Stimulated activated memory B cell treated with anti-CD40 and anti-IgM and Interleukin-4, amounts not matched to agents 10 μg/mL and 1 μg/mL and 100 μg/mL, for 72 hours (primary cell): ENCODE results near the gene RPS6KC1.
"Not testable (repeated sequence)": the region's sequence is repeated elsewhere in the genome, so short reads cannot be mapped to it uniquely, and the experiment has no call there.

ENCODE experiments used
- ATAC-seq: fragments of 150-1000 bp; cut with Tn5 transposase; 2 replicates; pipeline ENCODE4 v1.10.0; 2021
- H3K27ac Mint-ChIP-seq: one replicate; pipeline ENCODE4 v1.8.0; 2022; ENCODE audit warnings: mild to moderate bottlenecking, mixed read lengths
- H3K27me3 Mint-ChIP-seq: one replicate; pipeline ENCODE4 v1.8.0; 2022; ENCODE audit warnings: mixed read lengths
- H3K36me3 Mint-ChIP-seq: one replicate; pipeline ENCODE4 v1.8.0; 2022; ENCODE audit warnings: mixed read lengths
- H3K4me1 Mint-ChIP-seq: one replicate; pipeline ENCODE4 v1.8.0; 2022; ENCODE audit warnings: mixed read lengths
- H3K4me3 Mint-ChIP-seq: one replicate; pipeline ENCODE4 v1.8.0; 2022; ENCODE audit warnings: mild to moderate bottlenecking, moderate library complexity, mixed read lengths
- H3K9me3 Mint-ChIP-seq: one replicate; pipeline ENCODE4 v1.8.0; 2022; ENCODE audit warnings: mixed read lengths

RPS6KC1 gene

GRCh38 chr1:213045321-213046226 is 5.5 kb upstream of the RPS6KC1 start:
- H3K4me1 Mint-ChIP-seq, H3K27ac Mint-ChIP-seq, H3K4me3 Mint-ChIP-seq, H3K9me3 Mint-ChIP-seq, H3K36me3 Mint-ChIP-seq, ATAC-seq: not testable (repeated sequence)
- peaks cover 23% of the 10 kb centered on the region for H3K27me3 Mint-ChIP-seq

- Mint-ChIP-seq H3K4me1 (peaks cover 16% of the 10 kb centered on the region), H3K9me3 (peaks cover 4% of the 10 kb centered on the region), H3K4me3 (no peak overlapping the region), H3K36me3 (peaks cover 10% of the 10 kb centered on the region), H3K27ac (no peak overlapping the region), H3K27me3 (peaks cover 23% of the 10 kb centered on the region)
- ATAC-seq: no peak
Observed at GRCh38 chr1:213049232-213049631, 1.8 kb upstream of the RPS6KC1 start.

GRCh38 chr1:213050745-213051126 is 305 bp upstream of the RPS6KC1 start:
- peak overlapping the region; percentile 91 for H3K27ac Mint-ChIP-seq
- H3K9me3 Mint-ChIP-seq: peaks cover 4% of the 10 kb centered on the region
- H3K4me3 Mint-ChIP-seq: peak overlapping the region; percentile 97
- peaks cover 23% of the 10 kb centered on the region for H3K27me3 Mint-ChIP-seq
- H3K4me1 Mint-ChIP-seq: peaks cover 16% of the 10 kb centered on the region
- H3K36me3 Mint-ChIP-seq: peaks cover 10% of the 10 kb centered on the region
- ATAC-seq: peak; percentile 53

- peaks cover 23% of the 10 kb centered on the region for H3K27me3 Mint-ChIP-seq
- peak overlapping the region; percentile 97 for H3K4me3 Mint-ChIP-seq
- peaks cover 4% of the 10 kb centered on the region for H3K9me3 Mint-ChIP-seq
- peaks cover 10% of the 10 kb centered on the region for H3K36me3 Mint-ChIP-seq
- peaks cover 16% of the 10 kb centered on the region for H3K4me1 Mint-ChIP-seq
- ATAC-seq: no peak
- peak overlapping the region; percentile 91 for H3K27ac Mint-ChIP-seq
Observed at GRCh38 chr1:213051881-213052202, 801 bp downstream of the RPS6KC1 start.

- Mint-ChIP-seq H3K36me3 (peaks cover 10% of the 10 kb centered on the region), H3K4me1 (peaks cover 16% of the 10 kb centered on the region), H3K9me3 (peaks cover 4% of the 10 kb centered on the region), H3K27me3 (peaks cover 8% of the 10 kb centered on the region), H3K27ac (no peak overlapping the region), H3K4me3 (no peak overlapping the region)
- no peak for ATAC-seq
Observed at GRCh38 chr1:213053455-213053854, 2.4 kb downstream of the RPS6KC1 start.

GRCh38 chr1:213054142-213054541 is 3.1 kb downstream of the RPS6KC1 start:
- H3K9me3 Mint-ChIP-seq: peaks cover 4% of the 10 kb centered on the region
- peaks cover 2% of the 10 kb centered on the region for H3K27me3 Mint-ChIP-seq
- peaks cover 8% of the 10 kb centered on the region for H3K36me3 Mint-ChIP-seq
- H3K4me1 Mint-ChIP-seq: peaks cover 16% of the 10 kb centered on the region
- no peak overlapping the region for H3K27ac Mint-ChIP-seq
- no peak for ATAC-seq
- H3K4me3 Mint-ChIP-seq: no peak overlapping the region

- H3K9me3 Mint-ChIP-seq: peaks cover 4% of the 10 kb centered on the region
- no peak overlapping the region for H3K27ac Mint-ChIP-seq
- H3K27me3 Mint-ChIP-seq: no peaks in the 10 kb centered on the region
- H3K4me3 Mint-ChIP-seq: no peak overlapping the region
- peaks cover 14% of the 10 kb centered on the region for H3K36me3 Mint-ChIP-seq
- H3K4me1 Mint-ChIP-seq: peaks cover 15% of the 10 kb centered on the region
- ATAC-seq: no peak
Observed at GRCh38 chr1:213054733-213055591, 3.9 kb downstream of the RPS6KC1 start.

- peaks cover 17% of the 10 kb centered on the region for H3K36me3 Mint-ChIP-seq
- H3K4me3 Mint-ChIP-seq: no peak overlapping the region
- H3K4me1 Mint-ChIP-seq: peaks cover 7% of the 10 kb centered on the region
- H3K27me3 Mint-ChIP-seq: no peaks in the 10 kb centered on the region
- no peak overlapping the region for H3K27ac Mint-ChIP-seq
- no peaks in the 10 kb centered on the region for H3K9me3 Mint-ChIP-seq
- no peak for ATAC-seq
Observed at GRCh38 chr1:213055767-213056166, 4.7 kb downstream of the RPS6KC1 start.

- no peak overlapping the region for H3K27ac Mint-ChIP-seq
- H3K9me3 Mint-ChIP-seq: no peaks in the 10 kb centered on the region
- no peak for ATAC-seq
- no peak overlapping the region for H3K4me3 Mint-ChIP-seq
- H3K4me1 Mint-ChIP-seq: peaks cover 7% of the 10 kb centered on the region
- peaks cover 22% of the 10 kb centered on the region for H3K36me3 Mint-ChIP-seq
- no peaks in the 10 kb centered on the region for H3K27me3 Mint-ChIP-seq
Observed at GRCh38 chr1:213057264-213058059, 6.4 kb downstream of the RPS6KC1 start.

- Mint-ChIP-seq H3K27me3 (no peaks in the 10 kb centered on the region), H3K4me1 (peaks cover 12% of the 10 kb centered on the region), H3K27ac (no peak overlapping the region), H3K9me3 (no peaks in the 10 kb centered on the region), H3K4me3 (no peak overlapping the region), H3K36me3 (peaks cover 16% of the 10 kb centered on the region)
- no peak for ATAC-seq
Observed at GRCh38 chr1:213060836-213061235, 9.8 kb downstream of the RPS6KC1 start.

- Mint-ChIP-seq H3K36me3 (peaks cover 16% of the 10 kb centered on the region), H3K4me3 (no peak overlapping the region), H3K9me3 (no peaks in the 10 kb centered on the region), H3K27ac (no peak overlapping the region), H3K4me1 (peaks cover 16% of the 10 kb centered on the region), H3K27me3 (no peaks in the 10 kb centered on the region)
- ATAC-seq: no peak
Observed at GRCh38 chr1:213061263-213061662, 10.2 kb downstream of the RPS6KC1 start.

GRCh38 chr1:213065800-213066199 is 14.8 kb downstream of the RPS6KC1 start:
- Mint-ChIP-seq H3K27ac (no peak overlapping the region), H3K36me3 (peaks cover 6% of the 10 kb centered on the region), H3K27me3 (no peaks in the 10 kb centered on the region)

GRCh38 chr1:213066363-213066762 is 15.3 kb downstream of the RPS6KC1 start:
- Mint-ChIP-seq H3K4me1 (peaks cover 22% of the 10 kb centered on the region), H3K27ac (no peak overlapping the region), H3K4me3 (no peak overlapping the region), H3K27me3 (no peaks in the 10 kb centered on the region), H3K9me3 (no peaks in the 10 kb centered on the region), H3K36me3 (peaks cover 1% of the 10 kb centered on the region)
- no peak for ATAC-seq

More at GRCh38 chr1:213065800-213066199, 14.8 kb downstream of the RPS6KC1 start:
- Mint-ChIP-seq H3K9me3 (no peaks in the 10 kb centered on the region), H3K4me3 (no peak overlapping the region), H3K4me1 (peaks cover 27% of the 10 kb centered on the region)
- no peak for ATAC-seq

- Mint-ChIP-seq H3K9me3 (no peaks in the 10 kb centered on the region), H3K27ac (no peak overlapping the region), H3K4me1 (peaks cover 20% of the 10 kb centered on the region), H3K4me3 (no peak overlapping the region), H3K36me3 (no peaks in the 10 kb centered on the region), H3K27me3 (no peaks in the 10 kb centered on the region)
- ATAC-seq: no peak
Observed at GRCh38 chr1:213067352-213067751, 16.3 kb downstream of the RPS6KC1 start.

- no peaks in the 10 kb centered on the region for H3K9me3 Mint-ChIP-seq
- peaks cover 20% of the 10 kb centered on the region for H3K4me1 Mint-ChIP-seq
Observed at GRCh38 chr1:213070406-213070805, 19.4 kb downstream of the RPS6KC1 start.

More at GRCh38 chr1:213070406-213070805, 19.4 kb downstream of the RPS6KC1 start:
- H3K4me3 Mint-ChIP-seq: no peak overlapping the region
- peaks cover 13% of the 10 kb centered on the region for H3K36me3 Mint-ChIP-seq
- H3K27me3 Mint-ChIP-seq: no peaks in the 10 kb centered on the region
- ATAC-seq: peak; percentile 84
- no peak overlapping the region for H3K27ac Mint-ChIP-seq
